Transverse colon (tissue), 4 donors: Measurements from ENCODE around the gene PTDSS2. TPM values are rescaled to one million over a fixed set of nuclear protein-coding genes. Genes with fewer than 3 reads are reported as not detected.
"Not testable (repeated sequence)": the region's sequence is repeated elsewhere in the genome, so short reads cannot be mapped to it uniquely, and the experiment has no call there.

ENCODE experiments used
- DNase-seq: peaks from one replicate; pipeline ENCODE4 v3.0.0-alpha.2; 2019
- H3K27ac ChIP-seq, 4 donors: fragments of 200-600 bp; sonication (generic); 2 replicates each; pipeline ENCODE4 v1.5.1; 2016 to 2018; ENCODE audit warnings: inconsistent platforms in 4 of 4
- H3K27me3 ChIP-seq: fragments of 200-600 bp; sonication (generic); 2 replicates; pipeline ENCODE4 v1.5.1; 2017; ENCODE audit warnings: inconsistent platforms
- H3K36me3 ChIP-seq, 4 donors: fragments of 200-600 bp; sonication (generic); 2 replicates each; pipeline ENCODE4 v1.5.1; 2017 to 2019; ENCODE audit warnings: inconsistent platforms in 4 of 4
- H3K4me1 ChIP-seq, 4 donors: fragments of 200-600 bp; sonication (generic); 2 replicates each; pipeline ENCODE4 v1.5.1; 2017 to 2020; ENCODE audit warnings: inconsistent platforms in 4 of 4
- H3K4me3 ChIP-seq, 4 donors: fragments of 200-600 bp; sonication (generic); 1 replicate in 1 of 4; 2 replicates in 3 of 4; pipeline versions ENCODE4 v1.5.1 to v1.6.1; 2017 to 2019; ENCODE audit warnings: inconsistent platforms in 4 of 4
- H3K9me3 ChIP-seq, 2 donors: fragments of 200-600 bp; sonication (generic); 2 replicates each; pipeline ENCODE4 v1.5.1; 2017 to 2019; ENCODE audit warnings: inconsistent platforms in 2 of 2
- CTCF ChIP-seq, 5 experiments: fragments of 200-600 bp in 3 of 5; fragments of 450-650 bp in 2 of 5; sonication (generic) in 3 of 5; IDR thresholded peaks; 1 replicate in 2 of 5; 2 replicates in 3 of 5; pipeline ENCODE4 v1.5.1; 2016 to 2017; ENCODE audit warnings: antibody characterized with exemption in 5 of 5, inconsistent platforms in 3 of 5, mild to moderate bottlenecking in 2 of 5, moderate library complexity in 1 of 5
- EP300 ChIP-seq: sonication (generic); formaldehyde crosslinking; IDR thresholded peaks from one replicate; pipeline ENCODE4 v1.6.1; 2017; ENCODE audit warnings: antibody characterized with exemption, low read depth
- POLR2A ChIP-seq: fragments of 450-650 bp; IDR thresholded peaks from one replicate; pipeline ENCODE4 v1.6.1; 2016; ENCODE audit warnings: antibody characterized with exemption, mild to moderate bottlenecking, moderate library complexity
- POLR2AphosphoS5 ChIP-seq, 3 donors: sonication (generic); formaldehyde crosslinking; IDR thresholded peaks; one replicate each; pipeline ENCODE4 v1.6.1; 2016; ENCODE audit warnings: antibody characterized with exemption in 3 of 3
- WGBS, 2 donors: methylation state at CpG; one replicate each; pipeline ENCODE4 v1.1.5; 2018; ENCODE audit warnings: low coverage in 1 of 2; 5-methylcytosine and 5-hydroxymethylcytosine counted together
- in situ Hi-C, 4 donors: fragments of 200-750 bp; cut with MboI; loops; one replicate each; pipeline versions ENCODE4 v1.15.0 to v1.15.1; 2017; ENCODE audit warnings: low sequenced_read_pairs in 3 of 4, low pct_ligation_motif_present in 1 of 4, low pct_unique_long_range_greater_than_20kb in 1 of 4
- intact Hi-C: fragments of 100-400 bp; cut with DNase I; formaldehyde crosslinking; loops from one replicate; pipeline ENCODE4 v1.15.1; 2023; ENCODE audit warnings: low total_unique reads
- total RNA-seq, 4 donors: library from RNA; depleted of rRNA; stranded (reverse); fragments of >200 nt; gene quantifications; one replicate each; pipeline ENCODE4 v1.1.0, GENCODE V29; 2016

PTDSS2 gene
- total RNA-seq, 4 donors from 2014 or later: 28.5 to 264 (median 76.0) TPM

- H3K36me3 ChIP-seq: no peaks in the 10 kb centered on the region
- no peak overlapping the region for H3K4me3 ChIP-seq
- no peak for TF ChIP-seq EP300
- no peak for TF ChIP-seq POLR2AphosphoS5 (IDR thresholded peaks at IDR 0.05)
- TF ChIP-seq POLR2A: no peak
- no peak for TF ChIP-seq CTCF (IDR thresholded peaks at IDR 0.05)
- WGBS, 2 donors: 84 to 90% methylated on average over 4 of the region's 4 CpGs
- no peak for DNase-seq
- intact Hi-C loops: no loop called here
- peaks cover 9% of the 10 kb centered on the region for H3K27me3 ChIP-seq
- H3K4me1 ChIP-seq: no peaks in the 10 kb centered on the region
- no peak overlapping the region for H3K27ac ChIP-seq
- no peaks in the 10 kb centered on the region for H3K9me3 ChIP-seq
- in situ Hi-C loops: no loop called here
Measured at GRCh38 chr11:424232-424631, 25.8 kb upstream of the PTDSS2 start.

DNA sequence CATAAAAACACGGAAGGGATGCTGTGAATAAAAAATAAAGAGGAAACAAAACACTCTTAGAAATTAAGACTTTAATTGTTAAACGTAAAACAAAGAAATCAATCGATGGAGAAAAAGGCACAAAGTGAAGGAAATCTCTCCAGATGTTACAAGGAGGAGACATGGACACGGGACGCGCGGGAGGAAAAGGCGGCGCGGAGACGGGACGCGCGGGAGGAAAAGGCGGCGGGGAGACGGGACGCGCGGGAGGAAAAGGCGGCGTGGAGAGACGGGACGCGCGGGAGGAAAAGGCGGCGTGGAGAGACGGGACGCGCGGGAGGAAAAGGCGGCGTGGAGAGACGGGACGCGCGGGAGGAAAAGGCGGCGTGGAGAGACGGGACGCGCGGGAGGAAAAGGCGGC is 25.3 kb upstream of the PTDSS2 start:
- WGBS, 2 donors: 64 to 82% methylated on average over 3 to 22 of the region's 45 CpGs
- in situ Hi-C loops, H3K4me1 ChIP-seq, DNase-seq, H3K4me3 ChIP-seq, H3K9me3 ChIP-seq, H3K36me3 ChIP-seq, H3K27ac ChIP-seq, intact Hi-C loops, H3K27me3 ChIP-seq: not testable (repeated sequence)

- no peak for DNase-seq
- no peaks in the 10 kb centered on the region for H3K36me3 ChIP-seq
- TF ChIP-seq POLR2AphosphoS5 (IDR thresholded peaks at IDR 0.05): no peak
- TF ChIP-seq POLR2A: no peak
- no peak for TF ChIP-seq EP300
- no peak for TF ChIP-seq CTCF (IDR thresholded peaks at IDR 0.05)
- H3K4me3 ChIP-seq: no peak overlapping the region
- no peak overlapping the region for H3K27ac ChIP-seq
- peaks cover 9% of the 10 kb centered on the region for H3K27me3 ChIP-seq
- H3K4me1 ChIP-seq: no peaks in the 10 kb centered on the region
- intact Hi-C loops: no loop called here
- 59 to 86% methylated on average over 4 of the region's 4 CpGs for WGBS, 2 donors
- in situ Hi-C loops: no loop called here
- no peaks in the 10 kb centered on the region for H3K9me3 ChIP-seq
Measured at GRCh38 chr11:425301-425700, 24.8 kb upstream of the PTDSS2 start.

- WGBS, 2 donors: 92 to 100% methylated on average over 1 to 8 of the region's 8 CpGs
- H3K36me3 ChIP-seq: no peaks in the 10 kb centered on the region
- in situ Hi-C loops: no loop called here
Measured at GRCh38 chr11:426851-427250, 23.2 kb upstream of the PTDSS2 start.

DNA sequence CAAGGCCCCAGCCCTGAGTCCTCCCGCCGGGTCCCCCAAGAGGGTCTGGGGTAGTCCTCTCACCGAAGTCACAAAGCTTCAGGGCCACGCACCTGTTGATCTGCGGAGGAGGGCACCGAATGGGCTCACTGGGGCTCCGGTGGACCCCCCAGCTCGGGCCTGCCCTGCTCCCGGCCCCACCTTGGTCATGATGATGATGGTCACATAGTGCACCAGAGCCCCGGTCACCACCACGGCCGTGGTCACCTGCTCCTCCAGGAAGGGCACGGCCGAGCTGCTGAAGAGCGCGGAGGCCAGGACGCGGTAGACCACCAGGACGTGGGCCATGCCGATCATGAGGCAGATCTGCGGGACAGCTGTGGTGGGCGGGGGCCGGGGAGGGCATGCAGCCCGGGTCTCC is 21.8 kb upstream of the PTDSS2 start:
- intact Hi-C loops: no loop called here
- no peaks in the 10 kb centered on the region for H3K36me3 ChIP-seq
- in situ Hi-C loops: no loop called here

More at GRCh38 chr11:426851-427250, 23.2 kb upstream of the PTDSS2 start:
- TF ChIP-seq EP300: no peak
- no peak for DNase-seq
- intact Hi-C loops: no loop called here
- H3K4me1 ChIP-seq: no peaks in the 10 kb centered on the region
- H3K4me3 ChIP-seq: no peak overlapping the region
- no peak overlapping the region for H3K27ac ChIP-seq
- peaks cover 9% of the 10 kb centered on the region for H3K27me3 ChIP-seq
- H3K9me3 ChIP-seq: no peaks in the 10 kb centered on the region

GRCh38 chr11:429391-429790 is 20.7 kb upstream of the PTDSS2 start:
- no peaks in the 10 kb centered on the region for H3K27me3 ChIP-seq
- intact Hi-C loops (no loop called here), in situ Hi-C loops (no loop called here)
- WGBS, 2 donors: 91% methylated on average over 25 of the region's 27 CpGs; no CpG with 5 or more reads in 1 of the 2 donors
- no peaks in the 10 kb centered on the region for H3K4me1 ChIP-seq
- no peaks in the 10 kb centered on the region for H3K36me3 ChIP-seq
- no peak for DNase-seq
- TF ChIP-seq EP300: no peak
- no peak for TF ChIP-seq POLR2A
- no peak for TF ChIP-seq CTCF (IDR thresholded peaks at IDR 0.05)
- peak in 1 of 3 donors; percentile 5 for TF ChIP-seq POLR2AphosphoS5 (IDR thresholded peaks at IDR 0.05)
- no peak overlapping the region for H3K4me3 ChIP-seq
- no peak overlapping the region for H3K27ac ChIP-seq
- no peaks in the 10 kb centered on the region for H3K9me3 ChIP-seq

More for the DNA sequence above, 21.8 kb upstream of the PTDSS2 start:
- TF ChIP-seq POLR2A (no peak), POLR2AphosphoS5 (IDR thresholded peaks at IDR 0.05) (no peak)
- no peak for DNase-seq
- Histone ChIP-seq H3K27me3 (peaks cover 8% of the 10 kb centered on the region), H3K4me1 (no peaks in the 10 kb centered on the region), H3K9me3 (no peaks in the 10 kb centered on the region), H3K4me3 (no peak overlapping the region), H3K27ac (no peak overlapping the region)
- 89% methylated on average over 19 of the region's 24 CpGs; no CpG with 5 or more reads in 1 of the 2 donors for WGBS, 2 donors
